ENCODE measurements around the gene ZNF462. TPM values are rescaled to one million over a fixed set of nuclear protein-coding genes. Genes with fewer than 3 reads are reported as not detected.

The ZNF462 gene
- total and polyA plus RNA-seq, 12 donors = 4.9 to 86.9 (median 38.5) TPM

- peak in 6 of 7 donors; percentile 44 to 65 (median 50) for DNase-seq
- peak overlapping the region; percentile 43 to 89 (median 79) for H3K27ac ChIP-seq
These were observed 701 bp upstream of the ZNF462 start for GRCh38 chr9:106862110-106862820.

GRCh38 chr9:106864373-106865143 is 1.6 kb downstream of the ZNF462 start:
- no peaks in the 10 kb centered on the region for H3K9me3 ChIP-seq (replicated peaks in 1 of 3)
- peak overlapping the region; percentile 39 to 77 (median 67) for H3K4me3 ChIP-seq
- 7 to 11% (median 9%) methylated on average over 10 to 11 of the region's 11 CpGs for WGBS, 4 donors
- no peaks in the 10 kb centered on the region for H3K36me3 ChIP-seq (replicated peaks in 1 of 2)
- H3K27me3 ChIP-seq = no peaks in the 10 kb centered on the region
- H3K27ac ChIP-seq = peak overlapping the region; percentile 43 to 89 (median 79)
- peaks cover 29 to 50% of the 10 kb centered on the region in 2 donors for H3K4me1 ChIP-seq (replicated peaks in 1 of 2)
- no peak for TF ChIP-seq POLR2A (IDR thresholded peaks at IDR 0.05)
- no peak for TF ChIP-seq CTCF (IDR thresholded peaks at IDR 0.05)
- intact Hi-C loops (cut with DNase I) = loop anchor here in 1 of 2 donors (5.0 kb wide), 1 partner anchor 78 kb away; no protein-coding TSS in a partner anchor
- DNase-seq = peak in 5 of 7 donors; percentile 21 to 39 (median 32)

More at GRCh38 chr9:106862110-106862820, 701 bp upstream of the ZNF462 start:
- H3K27me3 ChIP-seq = no peaks in the 10 kb centered on the region
- WGBS, 4 donors = 0 to 1% (median 0%) methylated on average over 32 of the region's 32 CpGs
- peak overlapping the region; percentile 10 to 77 (median 67) for H3K4me3 ChIP-seq
- TF ChIP-seq POLR2A (IDR thresholded peaks at IDR 0.05) (peak in 1 of 2 donors; percentile 14), CTCF (IDR thresholded peaks at IDR 0.05) (peak in 1 of 6 experiments; percentile 1)
- intact Hi-C loops (cut with DNase I) = loop anchor here in 1 of 2 donors (5.0 kb wide), 1 partner anchor 80 kb away; no protein-coding TSS in a partner anchor
- H3K36me3 ChIP-seq (replicated peaks in 1 of 2) = no peaks in the 10 kb centered on the region
- peaks cover 9 to 27% of the 10 kb centered on the region in 2 donors for H3K4me1 ChIP-seq (replicated peaks in 1 of 2)
- no peaks in the 10 kb centered on the region for H3K9me3 ChIP-seq (replicated peaks in 1 of 3)

GRCh38 chr9:106866243-106866642 is 3.3 kb downstream of the ZNF462 start:
- 83 to 93% (median 86%) methylated on average over 1 of the region's 1 CpG for whole genome bisulfite sequencing, 4 donors
- intact Hi-C loops (cut with DNase I) = no loop called here
- peaks cover 37 to 67% of the 10 kb centered on the region in 2 donors for H3K4me1 ChIP-seq (replicated peaks in 1 of 2)

More at GRCh38 chr9:106866243-106866642, 3.3 kb downstream of the ZNF462 start:
- Histone ChIP-seq H3K27me3 (no peaks in the 10 kb centered on the region), H3K9me3 (replicated peaks in 1 of 3) (no peaks in the 10 kb centered on the region), H3K4me3 (no peak overlapping the region), H3K36me3 (replicated peaks in 1 of 2) (no peaks in the 10 kb centered on the region), H3K27ac (no peak overlapping the region)
- DNase-seq = no peak
- TF ChIP-seq POLR2A (IDR thresholded peaks at IDR 0.05) (no peak), CTCF (IDR thresholded peaks at IDR 0.05) (no peak)
